HCT116 (cell line): ENCODE measurements around the gene AUP1. TPM values are rescaled to one million over a fixed set of nuclear protein-coding genes. Genes with fewer than 3 reads are reported as not detected.

ENCODE experiments used
- ATAC-seq: fragments of 200-7000 bp; cut with Tn5 transposase; 2 replicates; pipeline ENCODE4 v1.9.1; 2020; ENCODE audit warnings: mild to moderate bottlenecking, moderate library complexity
- BruUV-seq: library from RNA; stranded (reverse); fragments of 400-500 nt; replicated peaks from 2 replicates; lab custom pipeline; 2021; lab: Mats Ljungman, UMichigan
- CTCF ChIA-PET: fragments of 300-600 bp; sonication (Branson Sonifier 250); formaldehyde crosslinking; loops from one replicate; lab custom pipeline; 2021; ENCODE audit warnings: antibody characterized with exemption; lab: Charles Lee
- POLR2A ChIA-PET: fragments of 300-600, 350-600 bp; sonication (Branson Sonifier 250); formaldehyde crosslinking; loops from one replicate; lab custom pipeline; 2021; ENCODE audit warnings: antibody characterized with exemption; lab: Charles Lee
- RAD21 ChIA-PET, 2 experiments: fragments of 300-600 bp; sonication (Branson Sonifier 250); formaldehyde crosslinking; loops; one replicate each; lab custom pipeline; 2023; ENCODE audit warnings: low total read pairs in 2 of 2; ENCODE audit not compliant: uncharacterized antibody in 2 of 2, unreplicated experiment in 2 of 2, low non-redundant PET in 1 of 2; lab: Charles Lee
- DNase-seq: peaks from one replicate; pipeline ENCODE4 v3.0.0-alpha.2; 2010; ENCODE audit warnings: low read depth, low spot score
- H2AFZ ChIP-seq: fragments of 200-600 bp; shearing (Covaris generic), sonication (generic); 2 replicates; pipeline ENCODE4 v1.6.1; 2017; ENCODE audit warnings: low read depth, mixed run types, mixed read lengths, antibody characterized with exemption, low read length; ENCODE audit not compliant: poor library complexity, severe bottlenecking
- H3K27ac ChIP-seq: 2 replicates; pipeline ENCODE4 v1.5.1; 2012; ENCODE audit warnings: low read depth, low read length
- H3K27me3 ChIP-seq: fragments of 200-600 bp; sonication (generic); 2 replicates; pipeline ENCODE4 v1.6.1; 2016; ENCODE audit warnings: mixed run types, low read length, mixed read lengths; ENCODE audit not compliant: insufficient read depth
- H3K36me3 ChIP-seq, 2 experiments: fragments of 200-500 bp in 1 of 2; fragments of 200-600 bp in 1 of 2; sonication (Bioruptor generic) in 1 of 2; sonication (generic) in 1 of 2; 2 replicates each; pipeline versions ENCODE4 v1.5.1 to v1.6.1; 2014 to 2016; ENCODE audit warnings: low read length in 2 of 2, inconsistent platforms in 1 of 2, mixed read lengths in 1 of 2, mixed run types in 1 of 2; ENCODE audit not compliant: insufficient read depth in 2 of 2, control insufficient read depth in 1 of 2
- H3K4me1 ChIP-seq, 2 experiments: fragments of 200-600 bp in 1 of 2; sonication (generic) in 1 of 2; 2 replicates each; pipeline versions ENCODE4 v1.5.1 to v1.6.1; 2012 to 2017; ENCODE audit warnings: low read length in 2 of 2, inconsistent platforms in 1 of 2, mild to moderate bottlenecking in 1 of 2, mixed read lengths in 1 of 2, mixed run types in 1 of 2, moderate library complexity in 1 of 2; ENCODE audit not compliant: insufficient read depth in 2 of 2, control insufficient read depth in 1 of 2
- H3K4me2 ChIP-seq: fragments of 200-600 bp; sonication (generic); 2 replicates; pipeline ENCODE4 v1.6.1; 2017; ENCODE audit warnings: mixed run types, low read length, mixed read lengths
- H3K4me3 ChIP-seq, 2 experiments: fragments of 200-600 bp in 1 of 2; sonication (generic) in 1 of 2; replicated peaks in 1 of 2; 2 replicates each; pipeline ENCODE4 v1.5.1; 2011 to 2016; ENCODE audit warnings: low read length in 2 of 2, control low read depth in 1 of 2, low read depth in 1 of 2, mild to moderate bottlenecking in 1 of 2, mixed read lengths in 1 of 2, mixed run types in 1 of 2
- H3K79me2 ChIP-seq: fragments of 200-600 bp; sonication (generic); 2 replicates; pipeline ENCODE4 v1.6.1; 2017; ENCODE audit warnings: mild to moderate bottlenecking, mixed run types, low read length, moderate library complexity, mixed read lengths; ENCODE audit not compliant: insufficient read depth
- H3K9ac ChIP-seq: fragments of 200-600 bp; sonication (generic); 2 replicates; pipeline ENCODE4 v1.6.1; 2016; ENCODE audit warnings: low read length, mixed read lengths
- H3K9me2 ChIP-seq: fragments of 200-600 bp; sonication (generic), shearing (Covaris generic); 2 replicates; pipeline ENCODE4 v1.6.1; 2017; ENCODE audit warnings: mixed run types, mild to moderate bottlenecking, moderate library complexity; ENCODE audit not compliant: insufficient read depth
- H3K9me3 ChIP-seq, 2 experiments: fragments of 200-500 bp in 1 of 2; fragments of 200-600 bp in 1 of 2; sonication (Bioruptor generic) in 1 of 2; sonication (generic) in 1 of 2; 2 replicates each; pipeline ENCODE4 v1.6.1; 2014 to 2017; ENCODE audit warnings: low read length in 2 of 2, mixed read lengths in 2 of 2, inconsistent platforms in 1 of 2, low read depth in 1 of 2, mild to moderate bottlenecking in 1 of 2, mixed run types in 1 of 2, moderate library complexity in 1 of 2; ENCODE audit not compliant: control insufficient read depth in 1 of 2, insufficient read depth in 1 of 2
- H4K20me1 ChIP-seq: fragments of 200-600 bp; sonication (generic), shearing (Covaris generic); 2 replicates; pipeline ENCODE4 v1.6.1; 2017; ENCODE audit warnings: mixed run types, mild to moderate bottlenecking, moderate library complexity; ENCODE audit not compliant: insufficient read depth
- CBX3 ChIP-seq: IDR thresholded peaks from 2 replicates; pipeline ENCODE4 v1.6.1; 2012; ENCODE audit warnings: low read depth
- CEBPB ChIP-seq: IDR thresholded peaks from 2 replicates; pipeline ENCODE4 v1.6.1; 2012; ENCODE audit warnings: low read depth
- EGR1 ChIP-seq: IDR thresholded peaks from 2 replicates; pipeline ENCODE4 v1.6.1; 2012; ENCODE audit warnings: low read depth
- ELF1 ChIP-seq: IDR thresholded peaks from 2 replicates; pipeline ENCODE4 v1.6.1; 2012; ENCODE audit warnings: low read depth, borderline replicate concordance
- EZH2 ChIP-seq: fragments of 200-600 bp; sonication (generic); IDR thresholded peaks from 2 replicates; pipeline ENCODE4 v1.6.1; 2017; ENCODE audit warnings: antibody characterized with exemption, mixed run types
- EZH2phosphoT487 ChIP-seq: fragments of 200-600 bp; IDR thresholded peaks from 2 replicates; pipeline ENCODE4 v1.6.1; 2018; ENCODE audit warnings: antibody characterized with exemption, borderline replicate concordance
- FOSL1 ChIP-seq: IDR thresholded peaks from 2 replicates; pipeline ENCODE4 v1.6.1; 2012; ENCODE audit warnings: low read depth
- POLR2A ChIP-seq: IDR thresholded peaks from 2 replicates; pipeline ENCODE4 v1.7.0; 2011; ENCODE audit warnings: borderline replicate concordance; ENCODE audit not compliant: insufficient read depth, insufficient read length; ENCODE audit errors: extremely low read depth
- RAD21 ChIP-seq: IDR thresholded peaks from 2 replicates; pipeline ENCODE4 v1.6.1; 2012; ENCODE audit warnings: low read depth, mild to moderate bottlenecking
- SIN3A ChIP-seq: IDR thresholded peaks from 2 replicates; pipeline ENCODE4 v1.6.1; 2012; ENCODE audit warnings: low read depth
- SP1 ChIP-seq: IDR thresholded peaks from 2 replicates; pipeline ENCODE4 v1.6.1; 2012; ENCODE audit warnings: low read depth
- TCF7L2 ChIP-seq: IDR thresholded peaks from 2 replicates; pipeline ENCODE4 v1.7.0; 2011; ENCODE audit warnings: borderline replicate concordance, inconsistent platforms; ENCODE audit not compliant: insufficient read depth, insufficient read length; ENCODE audit errors: extremely low read depth
- YY1 ChIP-seq: IDR thresholded peaks from 2 replicates; pipeline ENCODE4 v1.6.1; 2011; ENCODE audit warnings: low read length, low read depth, moderate library complexity, mild to moderate bottlenecking; ENCODE audit not compliant: insufficient replicate concordance; ENCODE audit errors: extremely low read depth
- ZFX ChIP-seq: fragments of 450-650 bp; IDR thresholded peaks from 2 replicates; pipeline ENCODE4 v1.6.1; 2017
- ZNF274 ChIP-seq: fragments of 200-500 bp; sonication (Bioruptor generic); IDR thresholded peaks from 2 replicates; pipeline ENCODE4 v1.6.1; 2014; ENCODE audit warnings: mild to moderate bottlenecking, low read depth, low read length, inconsistent platforms
- intact Hi-C: fragments of 100-400 bp; cut with micrococcal nuclease; formaldehyde crosslinking; loops from 2 replicates; pipeline ENCODE4 v1.10.0; 2022
- total RNA-seq: library from RNA; stranded (reverse); gene quantifications from one replicate; pipeline ENCODE4 v1.2.1, GENCODE V29; 2021; ENCODE audit not compliant: unreplicated experiment
- TF ChIP-seq, protein P1 (sequence below): IDR thresholded peaks from 2 replicates; pipeline ENCODE4 v1.6.1; 2012
- TF ChIP-seq, protein P2 (sequence below): IDR thresholded peaks from 2 replicates; pipeline ENCODE4 v1.6.1; 2012
- TF ChIP-seq, protein P3 (sequence below): IDR thresholded peaks from 2 replicates; pipeline ENCODE4 v1.6.1; 2011; ENCODE audit warnings: mild to moderate bottlenecking, low read length, moderate library complexity; ENCODE audit not compliant: insufficient replicate concordance; ENCODE audit errors: extremely low read depth
- TF ChIP-seq, protein P4 (sequence below): IDR thresholded peaks from 2 replicates; pipeline ENCODE4 v1.6.1; 2012; ENCODE audit warnings: low read depth

AUP1 gene
- total RNA-seq, 1 experiment from 2014 or later: 116 TPM

DNA sequence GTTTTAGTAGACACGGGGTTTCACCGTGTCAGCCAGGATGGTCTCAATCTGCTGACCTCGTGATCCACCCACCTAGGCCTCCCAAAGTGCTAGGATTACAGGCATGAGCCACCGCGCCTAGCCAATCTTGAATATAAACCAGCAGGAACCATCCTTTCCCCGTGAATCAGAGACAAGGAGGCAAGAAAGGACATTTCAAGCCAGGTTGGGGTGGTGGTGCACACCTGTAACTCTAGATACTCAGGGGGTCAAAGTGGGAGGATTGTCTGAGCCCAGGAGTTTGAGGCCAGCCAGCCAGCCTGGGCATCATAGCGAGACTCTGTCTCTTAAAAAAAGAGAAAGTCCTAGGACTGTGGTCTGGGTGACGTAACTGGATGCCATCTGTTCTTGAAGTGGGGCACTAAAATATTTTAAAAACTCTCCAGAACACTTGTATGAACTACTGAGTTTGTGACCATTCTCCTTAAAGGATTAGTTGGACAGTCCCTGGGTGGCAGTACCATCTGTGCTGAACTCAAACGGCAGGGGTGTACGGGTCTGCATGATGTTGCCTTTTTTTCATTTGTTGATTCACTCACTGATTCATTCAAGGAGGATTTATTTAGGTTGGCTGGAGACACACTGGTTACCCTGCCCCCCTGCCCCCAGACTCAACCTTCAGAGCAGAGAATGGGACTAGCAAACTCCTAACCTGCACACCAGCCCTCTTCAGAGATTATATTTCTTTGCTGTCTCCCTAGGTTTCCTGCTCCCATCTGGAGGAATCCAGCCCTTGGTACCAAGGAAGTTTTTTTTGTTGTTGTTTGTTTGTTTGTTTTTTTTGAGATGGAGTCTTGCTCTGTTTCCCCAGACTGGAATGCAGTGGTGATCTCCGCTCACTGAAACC, 18.2 kb downstream of the AUP1 start:
- Histone ChIP-seq H4K20me1 (no peaks in the 10 kb centered on the region), H2AFZ (no peak overlapping the region), H3K36me3 (no peaks in the 10 kb centered on the region), H3K4me1 (peaks cover 6 to 16% of the 10 kb centered on the region in 2 experiments; a peak in 3 of 4 replicates), H3K27me3 (no peaks in the 10 kb centered on the region), H3K79me2 (peaks cover 9% of the 10 kb centered on the region; the same call in 1 of the 2 replicates), H3K9me3 (no peaks in the 10 kb centered on the region), H3K4me3 (no peak overlapping the region), H3K9ac (no peak overlapping the region), H3K4me2 (no peak overlapping the region), H3K9me2 (no peaks in the 10 kb centered on the region), H3K27ac (no peak overlapping the region)
- ATAC-seq (no peak), DNase-seq (no peak)
- intact Hi-C loops: no loop called here
- CTCF ChIA-PET: no interaction called here
- BruUV-seq: no TSS peak
- RAD21 ChIA-PET: no interaction called here
- TF ChIP-seq FOSL1 (no peak), SP1 (no peak), SIN3A (no peak), EGR1 (no peak), CBX3 (no peak), TCF7L2 (no peak), ELF1 (no peak), POLR2A (no peak), YY1 (no peak), RAD21 (no peak), CEBPB (no peak), ZFX (no peak), ZNF274 (no peak), EZH2phosphoT487 (no peak), EZH2 (no peak)
- TF ChIP-seq, protein P1, sequence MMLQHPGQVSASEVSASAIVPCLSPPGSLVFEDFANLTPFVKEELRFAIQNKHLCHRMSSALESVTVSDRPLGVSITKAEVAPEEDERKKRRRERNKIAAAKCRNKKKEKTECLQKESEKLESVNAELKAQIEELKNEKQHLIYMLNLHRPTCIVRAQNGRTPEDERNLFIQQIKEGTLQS: no peak
- TF ChIP-seq, protein P2, sequence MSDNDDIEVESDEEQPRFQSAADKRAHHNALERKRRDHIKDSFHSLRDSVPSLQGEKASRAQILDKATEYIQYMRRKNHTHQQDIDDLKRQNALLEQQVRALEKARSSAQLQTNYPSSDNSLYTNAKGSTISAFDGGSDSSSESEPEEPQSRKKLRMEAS: no peak
- TF ChIP-seq, protein P3, sequence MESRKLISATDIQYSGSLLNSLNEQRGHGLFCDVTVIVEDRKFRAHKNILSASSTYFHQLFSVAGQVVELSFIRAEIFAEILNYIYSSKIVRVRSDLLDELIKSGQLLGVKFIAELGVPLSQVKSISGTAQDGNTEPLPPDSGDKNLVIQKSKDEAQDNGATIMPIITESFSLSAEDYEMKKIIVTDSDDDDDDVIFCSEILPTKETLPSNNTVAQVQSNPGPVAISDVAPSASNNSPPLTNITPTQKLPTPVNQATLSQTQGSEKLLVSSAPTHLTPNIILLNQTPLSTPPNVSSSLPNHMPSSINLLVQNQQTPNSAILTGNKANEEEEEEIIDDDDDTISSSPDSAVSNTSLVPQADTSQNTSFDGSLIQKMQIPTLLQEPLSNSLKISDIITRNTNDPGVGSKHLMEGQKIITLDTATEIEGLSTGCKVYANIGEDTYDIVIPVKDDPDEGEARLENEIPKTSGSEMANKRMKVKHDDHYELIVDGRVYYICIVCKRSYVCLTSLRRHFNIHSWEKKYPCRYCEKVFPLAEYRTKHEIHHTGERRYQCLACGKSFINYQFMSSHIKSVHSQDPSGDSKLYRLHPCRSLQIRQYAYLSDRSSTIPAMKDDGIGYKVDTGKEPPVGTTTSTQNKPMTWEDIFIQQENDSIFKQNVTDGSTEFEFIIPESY: no peak
- TF ChIP-seq, protein P4, sequence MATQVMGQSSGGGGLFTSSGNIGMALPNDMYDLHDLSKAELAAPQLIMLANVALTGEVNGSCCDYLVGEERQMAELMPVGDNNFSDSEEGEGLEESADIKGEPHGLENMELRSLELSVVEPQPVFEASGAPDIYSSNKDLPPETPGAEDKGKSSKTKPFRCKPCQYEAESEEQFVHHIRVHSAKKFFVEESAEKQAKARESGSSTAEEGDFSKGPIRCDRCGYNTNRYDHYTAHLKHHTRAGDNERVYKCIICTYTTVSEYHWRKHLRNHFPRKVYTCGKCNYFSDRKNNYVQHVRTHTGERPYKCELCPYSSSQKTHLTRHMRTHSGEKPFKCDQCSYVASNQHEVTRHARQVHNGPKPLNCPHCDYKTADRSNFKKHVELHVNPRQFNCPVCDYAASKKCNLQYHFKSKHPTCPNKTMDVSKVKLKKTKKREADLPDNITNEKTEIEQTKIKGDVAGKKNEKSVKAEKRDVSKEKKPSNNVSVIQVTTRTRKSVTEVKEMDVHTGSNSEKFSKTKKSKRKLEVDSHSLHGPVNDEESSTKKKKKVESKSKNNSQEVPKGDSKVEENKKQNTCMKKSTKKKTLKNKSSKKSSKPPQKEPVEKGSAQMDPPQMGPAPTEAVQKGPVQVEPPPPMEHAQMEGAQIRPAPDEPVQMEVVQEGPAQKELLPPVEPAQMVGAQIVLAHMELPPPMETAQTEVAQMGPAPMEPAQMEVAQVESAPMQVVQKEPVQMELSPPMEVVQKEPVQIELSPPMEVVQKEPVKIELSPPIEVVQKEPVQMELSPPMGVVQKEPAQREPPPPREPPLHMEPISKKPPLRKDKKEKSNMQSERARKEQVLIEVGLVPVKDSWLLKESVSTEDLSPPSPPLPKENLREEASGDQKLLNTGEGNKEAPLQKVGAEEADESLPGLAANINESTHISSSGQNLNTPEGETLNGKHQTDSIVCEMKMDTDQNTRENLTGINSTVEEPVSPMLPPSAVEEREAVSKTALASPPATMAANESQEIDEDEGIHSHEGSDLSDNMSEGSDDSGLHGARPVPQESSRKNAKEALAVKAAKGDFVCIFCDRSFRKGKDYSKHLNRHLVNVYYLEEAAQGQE: no peak
- POLR2A ChIA-PET: no interaction called here
